H1 (cell line): ENCODE data around the gene POU2F1. TPM values are rescaled to one million over a fixed set of nuclear protein-coding genes. Genes with fewer than 3 reads are reported as not detected.

Experiments
- CTCF ChIA-PET: fragments of 300-600 bp; sonication (Branson Sonifier 250); formaldehyde crosslinking; loops from one replicate; lab custom pipeline; 2021; ENCODE audit not compliant: partially characterized antibody; lab: Charles Lee
- POLR2A ChIA-PET: fragments of 300-600 bp; sonication (Branson Sonifier 250); formaldehyde crosslinking; loops from one replicate; lab custom pipeline; 2021; ENCODE audit warnings: inconsistent platforms; ENCODE audit not compliant: partially characterized antibody; lab: Charles Lee
- DNase-seq, 2 experiments: peaks; one replicate each; pipeline versions ENCODE4 v3.0.0 to v3.0.0-alpha.2; 2010 to 2022; ENCODE audit warnings: low spot score in 2 of 2, low read depth in 1 of 2, mixed read lengths in 1 of 2
- FAIRE-seq: peaks from 2 replicates; lab custom pipeline; 2011; peaks lifted over from hg19 to GRCh38; lab: Jason Lieb, UNC
- H2AFZ ChIP-seq: 2 replicates; pipeline ENCODE4 v1.8.1; 2012; ENCODE audit warnings: low read length, inconsistent platforms
- H2AK5ac ChIP-seq: 2 replicates; pipeline ENCODE4 v1.6.1; 2013; ENCODE audit warnings: low read depth, low read length
- H2BK120ac ChIP-seq: replicated peaks from 2 replicates; pipeline ENCODE3; 2013; ENCODE audit warnings: low read depth, low read length, inconsistent platforms
- H2BK12ac ChIP-seq: 2 replicates; pipeline ENCODE4 v1.6.1; 2013; ENCODE audit warnings: low read depth, low read length
- H2BK15ac ChIP-seq: 2 replicates; pipeline ENCODE4 v1.6.1; 2013; ENCODE audit warnings: low read length
- H2BK20ac ChIP-seq: 2 replicates; pipeline ENCODE4 v1.6.1; 2013; ENCODE audit warnings: low read length
- H2BK5ac ChIP-seq: 2 replicates; pipeline ENCODE4 v1.6.1; 2013; ENCODE audit warnings: low read depth, low read length
- H3K14ac ChIP-seq: 2 replicates; pipeline ENCODE4 v1.6.1; 2013; ENCODE audit warnings: inconsistent platforms; ENCODE audit not compliant: insufficient read length
- H3K18ac ChIP-seq: 2 replicates; pipeline ENCODE4 v1.6.1; 2013; ENCODE audit warnings: low read length; ENCODE audit errors: extremely low read depth
- H3K23ac ChIP-seq: 2 replicates; pipeline ENCODE4 v1.6.1; 2013; ENCODE audit warnings: inconsistent platforms; ENCODE audit not compliant: insufficient read length
- H3K23me2 ChIP-seq: 2 replicates; pipeline ENCODE4 v1.6.1; 2013; ENCODE audit warnings: low read depth, low read length
- H3K27ac ChIP-seq: 2 replicates; pipeline ENCODE4 v1.6.1; 2011; ENCODE audit warnings: low read depth, low read length, inconsistent platforms
- H3K27me3 ChIP-seq, 4 experiments: replicated peaks in 1 of 4; 1 replicate in 1 of 4; 2 replicates in 3 of 4; pipeline versions ENCODE4 v1.6.1 to v1.8.1; 2011 to 2013; ENCODE audit warnings: low read length in 3 of 4, mild to moderate bottlenecking in 3 of 4, inconsistent platforms in 2 of 4, mixed read lengths in 2 of 4, moderate library complexity in 1 of 4; ENCODE audit not compliant: control insufficient read depth in 3 of 4, insufficient read depth in 3 of 4; ENCODE audit errors: extremely low read depth in 1 of 4
- H3K36me3 ChIP-seq, 4 experiments: 2 replicates each; pipeline versions ENCODE4 v1.6.1 to v1.8.1; 2011 to 2013; ENCODE audit warnings: mild to moderate bottlenecking in 4 of 4, low read length in 3 of 4, moderate library complexity in 2 of 4, control low read depth in 1 of 4, inconsistent platforms in 1 of 4; ENCODE audit not compliant: insufficient read depth in 4 of 4, control insufficient read depth in 2 of 4
- H3K4ac ChIP-seq: replicated peaks from 2 replicates; pipeline ENCODE3; 2013; ENCODE audit warnings: low read length, low read depth, mixed read lengths, inconsistent platforms; ENCODE audit not compliant: insufficient read length
- H3K4me1 ChIP-seq, 4 experiments: replicated peaks in 1 of 4; 1 replicate in 1 of 4; 2 replicates in 3 of 4; pipeline versions ENCODE4 v1.6.1 to v1.8.1; 2011 to 2013; ENCODE audit warnings: low read length in 3 of 4, inconsistent platforms in 2 of 4, mixed read lengths in 1 of 4; ENCODE audit not compliant: insufficient read depth in 4 of 4, control insufficient read depth in 3 of 4
- H3K4me2 ChIP-seq, 2 experiments: 2 replicates each; pipeline versions ENCODE4 v1.6.1 to v1.8.1; 2011 to 2013; ENCODE audit warnings: low read depth in 2 of 2, low read length in 2 of 2, control low read depth in 1 of 2, inconsistent platforms in 1 of 2, mild to moderate bottlenecking in 1 of 2; ENCODE audit not compliant: insufficient read depth in 1 of 2
- H3K4me3 ChIP-seq, 4 experiments: fragments of 200-600, 300-600 bp in 1 of 4; sonication (generic), shearing (Covaris generic), sonication (Bioruptor Twin) in 1 of 4; 2 replicates each; pipeline versions ENCODE4 v1.5.1 to v1.8.1; 2011 to 2016; ENCODE audit warnings: low read length in 4 of 4, low read depth in 3 of 4, control low read depth in 2 of 4, inconsistent platforms in 2 of 4, mild to moderate bottlenecking in 2 of 4, mixed read lengths in 1 of 4, moderate library complexity in 1 of 4; ENCODE audit not compliant: insufficient read depth in 2 of 4; ENCODE audit errors: extremely low read depth in 1 of 4
- H3K56ac ChIP-seq: replicated peaks from 2 replicates; pipeline ENCODE3; 2013; ENCODE audit warnings: low read depth, mild to moderate bottlenecking, mixed read lengths, low read length, inconsistent platforms; ENCODE audit not compliant: insufficient read length
- H3K79me1 ChIP-seq: 2 replicates; pipeline ENCODE4 v1.6.1; 2013; ENCODE audit warnings: low read depth, low read length, control low read depth
- H3K79me2 ChIP-seq, 2 experiments: 2 replicates each; pipeline versions ENCODE4 v1.6.1 to v1.8.1; 2012 to 2013; ENCODE audit warnings: low read length in 2 of 2, mild to moderate bottlenecking in 2 of 2, inconsistent platforms in 1 of 2; ENCODE audit not compliant: insufficient read depth in 2 of 2, control insufficient read depth in 1 of 2
- H3K9ac ChIP-seq, 4 experiments: replicated peaks in 1 of 4; 1 replicate in 1 of 4; 2 replicates in 3 of 4; pipeline versions ENCODE4 v1.6.1 to v1.8.1; 2011 to 2013; ENCODE audit warnings: low read depth in 3 of 4, low read length in 3 of 4, control low read depth in 2 of 4, mild to moderate bottlenecking in 2 of 4, moderate library complexity in 2 of 4, inconsistent platforms in 1 of 4; ENCODE audit errors: extremely low read depth in 1 of 4
- H3K9me3 ChIP-seq, 2 experiments: 2 replicates each; pipeline versions ENCODE4 v1.6.1 to v1.8.1; 2012 to 2013; ENCODE audit warnings: mild to moderate bottlenecking in 2 of 2, moderate library complexity in 2 of 2, control low read depth in 1 of 2, inconsistent platforms in 1 of 2, low read depth in 1 of 2, low read length in 1 of 2, mixed read lengths in 1 of 2; ENCODE audit not compliant: insufficient read depth in 2 of 2
- H4K20me1 ChIP-seq, 2 experiments: replicated peaks in 1 of 2; 2 replicates each; pipeline versions ENCODE3 to v1.8.1; 2011 to 2013; ENCODE audit warnings: inconsistent platforms in 2 of 2, low read length in 2 of 2, mild to moderate bottlenecking in 1 of 2; ENCODE audit not compliant: insufficient read depth in 2 of 2, control insufficient read depth in 1 of 2
- H4K5ac ChIP-seq: 2 replicates; pipeline ENCODE4 v1.6.1; 2013; ENCODE audit warnings: low read length, low read depth, mixed read lengths, inconsistent platforms; ENCODE audit not compliant: insufficient read length
- H4K8ac ChIP-seq: 2 replicates; pipeline ENCODE4 v1.8.0; 2013; ENCODE audit warnings: mild to moderate bottlenecking, moderate library complexity, low read length, inconsistent platforms; ENCODE audit not compliant: insufficient read depth; ENCODE audit errors: extremely low read depth
- H4K91ac ChIP-seq: replicated peaks from 2 replicates; pipeline ENCODE3; 2013; ENCODE audit warnings: low read length, mixed read lengths, inconsistent platforms; ENCODE audit not compliant: insufficient read length
- CTBP2 ChIP-seq: IDR thresholded peaks from 2 replicates; pipeline ENCODE4 v1.7.0; 2011; ENCODE audit warnings: borderline replicate concordance, mild to moderate bottlenecking, moderate library complexity, mixed read lengths, low read length; ENCODE audit not compliant: insufficient read depth, insufficient read length
- EGR1 ChIP-seq: IDR thresholded peaks from 2 replicates; pipeline ENCODE4 v1.6.1; 2011; ENCODE audit warnings: low read depth, low read length, borderline replicate concordance
- HDAC2 ChIP-seq, 2 experiments: fragments of 300-600 bp in 1 of 2; sonication (generic) in 1 of 2; IDR thresholded peaks; 2 replicates each; pipeline ENCODE4 v1.6.1; 2011 to 2012; ENCODE audit warnings: low read depth in 2 of 2, low read length in 2 of 2, mild to moderate bottlenecking in 2 of 2, moderate library complexity in 2 of 2, borderline replicate concordance in 1 of 2, inconsistent platforms in 1 of 2
- MAX ChIP-seq: IDR thresholded peaks from 2 replicates; pipeline ENCODE4 v1.6.1; 2012; ENCODE audit warnings: inconsistent platforms
- POLR2A ChIP-seq, 2 experiments: IDR thresholded peaks; 1 replicate in 1 of 2; 2 replicates in 1 of 2; pipeline ENCODE4 v1.6.1; 2011; ENCODE audit warnings: low read depth in 2 of 2, low read length in 2 of 2, mild to moderate bottlenecking in 2 of 2; ENCODE audit errors: control extremely low read depth in 1 of 2
- SAP30 ChIP-seq: fragments of 300-600 bp; sonication (generic); IDR thresholded peaks from 2 replicates; pipeline ENCODE4 v1.7.1; 2012; ENCODE audit warnings: low read length, moderate library complexity, mild to moderate bottlenecking, inconsistent platforms; ENCODE audit not compliant: insufficient read depth, insufficient replicate concordance
- TEAD4 ChIP-seq: IDR thresholded peaks from 2 replicates; pipeline ENCODE4 v1.6.1; 2012; ENCODE audit warnings: low read depth, low read length, inconsistent platforms, mixed read lengths
- YY1 ChIP-seq: IDR thresholded peaks from 2 replicates; pipeline ENCODE4 v1.6.1; 2011; ENCODE audit warnings: low read depth, mild to moderate bottlenecking, low read length
- WGBS, 2 experiments: shearing (Covaris generic) in 1 of 2; methylation state at CpG; one replicate each; pipeline versions ENCODE4 v1.1.6 to v1.1.7; 2013 to 2015; ENCODE audit warnings: low lambda C conversion rate in 2 of 2, mixed read lengths in 2 of 2, inconsistent platforms in 1 of 2, low coverage in 1 of 2, missing lambda C conversion rate in 1 of 2; ENCODE audit not compliant: insufficient replicate concordance in 2 of 2, insufficient coverage in 1 of 2, insufficient read length in 1 of 2; ENCODE audit errors: extremely low coverage in 1 of 2, missing lambda C conversion rate in 1 of 2; 5-methylcytosine and 5-hydroxymethylcytosine counted together
- polyA plus RNA-seq, 7 experiments: library from polyadenylated mRNA; depleted of rRNA in 3 of 7; stranded (reverse) in 5 of 7; unstranded in 2 of 7; fragments of >200 nt in 5 of 7; fragments of 200-250 nt in 2 of 7; gene quantifications; 1 replicate in 5 of 7; 2 replicates in 1 of 7; 4 replicates in 1 of 7; pipeline versions ENCODE4 v1.2.1 to v1.2.3, GENCODE V29; 2011 to 2013; ENCODE audit warnings: missing spikeins in 2 of 7, mixed read lengths in 2 of 7
- total RNA-seq: library from RNA; stranded (reverse); fragmentation: NEBNext Ultra II Directional; extraction: Animal tissue kit (Norgen Biotek cat#: 25700); gene quantifications from 2 replicates; pipeline ENCODE4 v1.2.1, GENCODE V29; 2021

The POU2F1 gene
- total and polyA plus RNA-seq, 2 of the 8 experiments (the other 6 are each of a cell fraction or from before 2014, with no cell fraction given) = 37.0 to 57.2 TPM

- Histone ChIP-seq H2BK5ac (no peak overlapping the region), H2BK12ac (no peak overlapping the region; the same call in 1 of the 2 replicates), H2BK120ac (no peak overlapping the region), H3K23me2 (peaks cover 10% of the 10 kb centered on the region; the same call in 1 of the 2 replicates), H3K27ac (no peak overlapping the region), H3K4me1 (peaks cover 0 to 15% (median 4%) of the 10 kb centered on the region in 4 experiments; a peak in 6 of 7 replicates), H4K8ac (0 out of 2 replicates have a peak overlapping the region, but pooled peaks have one; percentile 39), H3K79me2 (no peaks in the 10 kb centered on the region), H3K23ac (no peak overlapping the region), H3K4me2 (no peak overlapping the region), H3K4me3 (no peak overlapping the region), H3K27me3 (peaks cover 0 to 28% (median 24%) of the 10 kb centered on the region in 4 experiments; a peak in 6 of 7 replicates), H3K56ac (no peak overlapping the region), H4K5ac (no peak overlapping the region), H3K79me1 (no peaks in the 10 kb centered on the region), H2AK5ac (no peak overlapping the region), H3K4ac (no peak overlapping the region), H4K91ac (no peak overlapping the region), H3K18ac (no peak overlapping the region), H2BK20ac (no peak overlapping the region)
- DNase-seq = no peak
- POLR2A ChIA-PET = no interaction called here
- WGBS, 2 experiments = 76% methylated on average over 11 of the region's 11 CpGs; no CpG with 5 or more reads in 1 of the 2 experiments
- CTCF ChIA-PET = interaction anchor here (1.1 to 6.3 kb wide), 3 partner anchors 14 to 75 kb away, joined by 4 to 46 read pairs (median 15); no protein-coding TSS in a partner anchor
- TF ChIP-seq CTBP2 = no peak
- TF ChIP-seq TEAD4 = peak; percentile 91
- no peak for TF ChIP-seq POLR2A (IDR thresholded peaks at IDR 0.05; ENCODE audit: control extremely low read depth in 1 of 2, low read depth in 2 of 2, low read length in 2 of 2)
- no peak for TF ChIP-seq HDAC2 (IDR thresholded peaks at IDR 0.05; ENCODE audit: borderline replicate concordance in 1 of 2, low read depth in 2 of 2, low read length in 2 of 2)
- TF ChIP-seq SAP30 = no peak
- no peak for TF ChIP-seq EGR1
- TF ChIP-seq MAX = 0 out of 2 replicates have a peak, but pooled peaks have one; percentile 37
- TF ChIP-seq YY1 = no peak
- TF ChIP-seq, all 59 proteins: peak for 2
- H2BK15ac ChIP-seq = no peak overlapping the region
- H3K14ac ChIP-seq = no peak overlapping the region
- no peaks in the 10 kb centered on the region for H3K9me3 ChIP-seq
- H4K20me1 ChIP-seq = no peaks in the 10 kb centered on the region
- H2AFZ ChIP-seq = no peak overlapping the region
- FAIRE-seq = no peak
- H3K9ac ChIP-seq = no peak overlapping the region
- H3K36me3 ChIP-seq = no peaks in the 10 kb centered on the region
Observed at GRCh38 chr1:167457936-167458584, 237.4 kb downstream of the POU2F1 start.
